ENCODE results near the gene KRT75. TPM values are rescaled to one million over a fixed set of nuclear protein-coding genes. Genes with fewer than 3 reads are reported as not detected.

KRT75 gene
- total and polyA plus RNA-seq, 5 donors from 2014 or later: not detected

GRCh38 chr12:52395761-52396434 is 38.3 kb downstream of the KRT75 start:
- Mint-ChIP-seq H3K9me3 (peaks cover 0 to 1% (median 0%) of the 10 kb centered on the region in 7 donors), H3K27ac (no peak overlapping the region), H3K27me3 (peaks cover 11% of the 10 kb centered on the region), H3K4me1 (no peaks in the 10 kb centered on the region), H3K36me3 (no peaks in the 10 kb centered on the region), H3K4me3 (no peak overlapping the region)
- no peaks in the 10 kb centered on the region for H3K36me3 ChIP-seq (ENCODE audit: control insufficient read depth, insufficient read depth, low read length)
- H3K9me3 ChIP-seq (ENCODE audit: control insufficient read depth in 2 of 2, low read length in 2 of 2): no peaks in the 10 kb centered on the region
- H3K27ac ChIP-seq (ENCODE audit: insufficient read depth, low read length, poor library complexity, severe bottlenecking): no peak overlapping the region
- no peaks in the 10 kb centered on the region for H3K4me1 ChIP-seq (ENCODE audit: control insufficient read depth, insufficient read depth, low read length, poor library complexity, severe bottlenecking)
- DNase-seq: no peak
- no peak for ATAC-seq (ENCODE audit: low read depth in 2 of 2)
- H3K4me3 ChIP-seq (ENCODE audit: low read depth, low read length): no peak overlapping the region
- no peaks in the 10 kb centered on the region for H3K27me3 ChIP-seq (ENCODE audit: control insufficient read depth, insufficient read depth, low read length)

GRCh38 chr12:52394836-52395405 is 39.2 kb downstream of the KRT75 start:
- H3K27me3 ChIP-seq (ENCODE audit: control insufficient read depth, insufficient read depth, low read length): no peaks in the 10 kb centered on the region
- Mint-ChIP-seq H3K27ac (no peak overlapping the region), H3K4me1 (no peaks in the 10 kb centered on the region), H3K27me3 (peaks cover 11% of the 10 kb centered on the region), H3K4me3 (no peak overlapping the region), H3K9me3 (peaks cover 0 to 1% (median 0%) of the 10 kb centered on the region in 7 donors), H3K36me3 (no peaks in the 10 kb centered on the region)
- no peak overlapping the region for H3K27ac ChIP-seq (ENCODE audit: insufficient read depth, low read length, poor library complexity, severe bottlenecking)
- no peaks in the 10 kb centered on the region for H3K36me3 ChIP-seq (ENCODE audit: control insufficient read depth, insufficient read depth, low read length)
- H3K4me1 ChIP-seq (ENCODE audit: control insufficient read depth, insufficient read depth, low read length, poor library complexity, severe bottlenecking): no peaks in the 10 kb centered on the region
- H3K9me3 ChIP-seq (ENCODE audit: control insufficient read depth in 2 of 2, low read length in 2 of 2): no peaks in the 10 kb centered on the region
- H3K4me3 ChIP-seq (ENCODE audit: low read depth, low read length): no peak overlapping the region
- DNase-seq (no peak), ATAC-seq (ENCODE audit: low read depth in 2 of 2) (no peak)

GRCh38 chr12:52392465-52393007 is 41.6 kb downstream of the KRT75 start:
- Histone ChIP-seq H3K9me3 (ENCODE audit: control insufficient read depth in 2 of 2, low read length in 2 of 2) (no peaks in the 10 kb centered on the region), H3K27me3 (ENCODE audit: control insufficient read depth, insufficient read depth, low read length) (no peaks in the 10 kb centered on the region), H3K27ac (ENCODE audit: insufficient read depth, low read length, poor library complexity, severe bottlenecking) (no peak overlapping the region), H3K4me3 (ENCODE audit: low read depth, low read length) (no peak overlapping the region), H3K4me1 (ENCODE audit: control insufficient read depth, insufficient read depth, low read length, poor library complexity, severe bottlenecking) (no peaks in the 10 kb centered on the region), H3K36me3 (ENCODE audit: control insufficient read depth, insufficient read depth, low read length) (no peaks in the 10 kb centered on the region)
- Mint-ChIP-seq H3K36me3 (no peaks in the 10 kb centered on the region), H3K4me1 (no peaks in the 10 kb centered on the region), H3K27ac (no peak overlapping the region), H3K9me3 (no peaks in the 10 kb centered on the region), H3K27me3 (peaks cover 5% of the 10 kb centered on the region), H3K4me3 (no peak overlapping the region)
- DNase-seq (no peak), ATAC-seq (ENCODE audit: low read depth in 2 of 2) (no peak)

GRCh38 chr12:52391618-52392002 is 42.6 kb downstream of the KRT75 start:
- no peak for ATAC-seq (ENCODE audit: low read depth in 2 of 2)
- no peaks in the 10 kb centered on the region for H3K9me3 Mint-ChIP-seq
- Histone ChIP-seq H3K27ac (ENCODE audit: insufficient read depth, low read length, poor library complexity, severe bottlenecking) (no peak overlapping the region), H3K4me1 (ENCODE audit: control insufficient read depth, insufficient read depth, low read length, poor library complexity, severe bottlenecking) (no peaks in the 10 kb centered on the region), H3K27me3 (ENCODE audit: control insufficient read depth, insufficient read depth, low read length) (no peaks in the 10 kb centered on the region), H3K9me3 (ENCODE audit: control insufficient read depth in 2 of 2, low read length in 2 of 2) (no peaks in the 10 kb centered on the region), H3K36me3 (ENCODE audit: control insufficient read depth, insufficient read depth, low read length) (no peaks in the 10 kb centered on the region), H3K4me3 (ENCODE audit: low read depth, low read length) (no peak overlapping the region)
- H3K4me1 Mint-ChIP-seq: no peaks in the 10 kb centered on the region
- peaks cover 5% of the 10 kb centered on the region for H3K27me3 Mint-ChIP-seq
- H3K36me3 Mint-ChIP-seq: no peaks in the 10 kb centered on the region
- H3K27ac Mint-ChIP-seq: peak overlapping the region in 1 of 3 donors; percentile 56
- H3K4me3 Mint-ChIP-seq: no peak overlapping the region
- no peak for DNase-seq

- Mint-ChIP-seq H3K27ac (peak overlapping the region in 1 of 3 donors; percentile 56), H3K36me3 (no peaks in the 10 kb centered on the region), H3K9me3 (no peaks in the 10 kb centered on the region), H3K4me1 (no peaks in the 10 kb centered on the region), H3K4me3 (no peak overlapping the region), H3K27me3 (peaks cover 6% of the 10 kb centered on the region)
- Histone ChIP-seq H3K27me3 (ENCODE audit: control insufficient read depth, insufficient read depth, low read length) (no peaks in the 10 kb centered on the region), H3K36me3 (ENCODE audit: control insufficient read depth, insufficient read depth, low read length) (no peaks in the 10 kb centered on the region), H3K4me3 (ENCODE audit: low read depth, low read length) (no peak overlapping the region), H3K4me1 (ENCODE audit: control insufficient read depth, insufficient read depth, low read length, poor library complexity, severe bottlenecking) (no peaks in the 10 kb centered on the region), H3K27ac (ENCODE audit: insufficient read depth, low read length, poor library complexity, severe bottlenecking) (no peak overlapping the region), H3K9me3 (ENCODE audit: control insufficient read depth in 2 of 2, low read length in 2 of 2) (no peaks in the 10 kb centered on the region)
- DNase-seq: no peak
- ATAC-seq (ENCODE audit: low read depth in 2 of 2): no peak
Observed at GRCh38 chr12:52390739-52391617, 43.2 kb downstream of the KRT75 start.

GRCh38 chr12:52389313-52390207 is 44.6 kb downstream of the KRT75 start:
- H3K4me1 ChIP-seq (ENCODE audit: control insufficient read depth, insufficient read depth, low read length, poor library complexity, severe bottlenecking): no peaks in the 10 kb centered on the region
- no peaks in the 10 kb centered on the region for H3K9me3 Mint-ChIP-seq
- no peaks in the 10 kb centered on the region for H3K36me3 Mint-ChIP-seq
- H3K27ac Mint-ChIP-seq: no peak overlapping the region
- H3K9me3 ChIP-seq (ENCODE audit: control insufficient read depth in 2 of 2, low read length in 2 of 2): no peaks in the 10 kb centered on the region
- H3K27me3 ChIP-seq (ENCODE audit: control insufficient read depth, insufficient read depth, low read length): no peaks in the 10 kb centered on the region
- H3K4me3 ChIP-seq (ENCODE audit: low read depth, low read length): no peak overlapping the region
- H3K27ac ChIP-seq (ENCODE audit: insufficient read depth, low read length, poor library complexity, severe bottlenecking): no peak overlapping the region
- no peaks in the 10 kb centered on the region for H3K36me3 ChIP-seq (ENCODE audit: control insufficient read depth, insufficient read depth, low read length)
- H3K4me3 Mint-ChIP-seq: no peak overlapping the region
- DNase-seq (no peak), ATAC-seq (ENCODE audit: low read depth in 2 of 2) (no peak)
- no peaks in the 10 kb centered on the region for H3K4me1 Mint-ChIP-seq
- peaks cover 12% of the 10 kb centered on the region for H3K27me3 Mint-ChIP-seq

GRCh38 chr12:52387859-52388258 is 46.3 kb downstream of the KRT75 start:
- Histone ChIP-seq H3K27ac (ENCODE audit: insufficient read depth, low read length, poor library complexity, severe bottlenecking) (no peak overlapping the region), H3K4me1 (ENCODE audit: control insufficient read depth, insufficient read depth, low read length, poor library complexity, severe bottlenecking) (no peaks in the 10 kb centered on the region), H3K9me3 (ENCODE audit: control insufficient read depth in 2 of 2, low read length in 2 of 2) (no peaks in the 10 kb centered on the region), H3K36me3 (ENCODE audit: control insufficient read depth, insufficient read depth, low read length) (no peaks in the 10 kb centered on the region), H3K4me3 (ENCODE audit: low read depth, low read length) (no peak overlapping the region), H3K27me3 (ENCODE audit: control insufficient read depth, insufficient read depth, low read length) (no peaks in the 10 kb centered on the region)
- Mint-ChIP-seq H3K4me1 (peaks cover 0 to 4% (median 3%) of the 10 kb centered on the region in 4 donors), H3K4me3 (no peak overlapping the region), H3K27ac (no peak overlapping the region), H3K36me3 (no peaks in the 10 kb centered on the region), H3K9me3 (no peaks in the 10 kb centered on the region), H3K27me3 (peaks cover 7% of the 10 kb centered on the region)
- ATAC-seq (ENCODE audit: low read depth in 2 of 2): no peak
- DNase-seq: no peak

All from CD4-positive, CD25-positive, alpha-beta regulatory T cell (primary cell).